ENCODE data around the gene NTM.

NTM gene

GRCh38 chr11:131913267-131913666, 542.9 kb downstream of the NTM start:
- Histone ChIP-seq H3K9me3 (ENCODE audit: control insufficient read depth in 2 of 2, low read length in 2 of 2) (no peaks in the 10 kb centered on the region), H3K36me3 (ENCODE audit: control insufficient read depth in 2 of 2, insufficient read depth in 2 of 2, low read length in 2 of 2) (no peaks in the 10 kb centered on the region), H3K27ac (ENCODE audit: low read depth in 2 of 2, low read length in 2 of 2) (no peak overlapping the region), H3K4me1 (ENCODE audit: control insufficient read depth in 2 of 2, insufficient read depth in 2 of 2, low read length in 2 of 2) (no peaks in the 10 kb centered on the region), H3K4me3 (ENCODE audit: low read length in 2 of 2) (no peak overlapping the region), H3K9ac (ENCODE audit: low read depth in 1 of 2, low read length in 2 of 2) (no peak overlapping the region), H3K27me3 (ENCODE audit: control insufficient read depth in 2 of 2, insufficient read depth in 2 of 2, low read length in 2 of 2) (peaks cover 0 to 3% of the 10 kb centered on the region in 2 donors)

- Histone ChIP-seq H3K4me3 (ENCODE audit: low read length in 2 of 2) (no peak overlapping the region), H3K27ac (ENCODE audit: low read depth in 2 of 2, low read length in 2 of 2) (no peak overlapping the region), H3K9ac (ENCODE audit: low read depth in 1 of 2, low read length in 2 of 2) (no peak overlapping the region), H3K27me3 (ENCODE audit: control insufficient read depth in 2 of 2, insufficient read depth in 2 of 2, low read length in 2 of 2) (peaks cover 0 to 3% of the 10 kb centered on the region in 2 donors), H3K4me1 (ENCODE audit: control insufficient read depth in 2 of 2, insufficient read depth in 2 of 2, low read length in 2 of 2) (no peaks in the 10 kb centered on the region), H3K36me3 (ENCODE audit: control insufficient read depth in 2 of 2, insufficient read depth in 2 of 2, low read length in 2 of 2) (no peaks in the 10 kb centered on the region), H3K9me3 (ENCODE audit: control insufficient read depth in 2 of 2, low read length in 2 of 2) (no peaks in the 10 kb centered on the region)
Measured at GRCh38 chr11:131914361-131914774, 544.0 kb downstream of the NTM start.

GRCh38 chr11:131916638-131917037, 546.2 kb downstream of the NTM start:
- Histone ChIP-seq H3K4me3 (ENCODE audit: low read length in 2 of 2) (no peak overlapping the region), H3K27ac (ENCODE audit: low read depth in 2 of 2, low read length in 2 of 2) (no peak overlapping the region), H3K9ac (ENCODE audit: low read depth in 1 of 2, low read length in 2 of 2) (no peak overlapping the region), H3K4me1 (ENCODE audit: control insufficient read depth in 2 of 2, insufficient read depth in 2 of 2, low read length in 2 of 2) (no peaks in the 10 kb centered on the region), H3K9me3 (ENCODE audit: control insufficient read depth in 2 of 2, low read length in 2 of 2) (no peaks in the 10 kb centered on the region), H3K36me3 (ENCODE audit: control insufficient read depth in 2 of 2, insufficient read depth in 2 of 2, low read length in 2 of 2) (no peaks in the 10 kb centered on the region), H3K27me3 (ENCODE audit: control insufficient read depth in 2 of 2, insufficient read depth in 2 of 2, low read length in 2 of 2) (peaks cover 0 to 2% of the 10 kb centered on the region in 2 donors)

- no peaks in the 10 kb centered on the region for H3K9me3 ChIP-seq (ENCODE audit: control insufficient read depth in 2 of 2, low read length in 2 of 2)
- H3K27ac ChIP-seq (ENCODE audit: low read depth in 2 of 2, low read length in 2 of 2), result no peak overlapping the region
- no peaks in the 10 kb centered on the region for H3K36me3 ChIP-seq (ENCODE audit: control insufficient read depth in 2 of 2, insufficient read depth in 2 of 2, low read length in 2 of 2)
Measured at GRCh38 chr11:131917634-131918384, 547.4 kb downstream of the NTM start.

GRCh38 chr11:131918663-131919062, 548.2 kb downstream of the NTM start:
- no peaks in the 10 kb centered on the region for H3K4me1 ChIP-seq (ENCODE audit: control insufficient read depth in 2 of 2, insufficient read depth in 2 of 2, low read length in 2 of 2)
- no peak overlapping the region for H3K4me3 ChIP-seq (ENCODE audit: low read length in 2 of 2)
- no peaks in the 10 kb centered on the region for H3K36me3 ChIP-seq (ENCODE audit: control insufficient read depth in 2 of 2, insufficient read depth in 2 of 2, low read length in 2 of 2)
- no peaks in the 10 kb centered on the region for H3K9me3 ChIP-seq (ENCODE audit: control insufficient read depth in 2 of 2, low read length in 2 of 2)
- H3K27ac ChIP-seq (ENCODE audit: low read depth in 2 of 2, low read length in 2 of 2), result no peak overlapping the region
- H3K9ac ChIP-seq (ENCODE audit: low read depth in 1 of 2, low read length in 2 of 2), result no peak overlapping the region
- H3K27me3 ChIP-seq (ENCODE audit: control insufficient read depth in 2 of 2, insufficient read depth in 2 of 2, low read length in 2 of 2), result no peaks in the 10 kb centered on the region

More at GRCh38 chr11:131917634-131918384, 547.4 kb downstream of the NTM start:
- H3K4me3 ChIP-seq (ENCODE audit: low read length in 2 of 2), result no peak overlapping the region
- no peaks in the 10 kb centered on the region for H3K27me3 ChIP-seq (ENCODE audit: control insufficient read depth in 2 of 2, insufficient read depth in 2 of 2, low read length in 2 of 2)
- H3K4me1 ChIP-seq (ENCODE audit: control insufficient read depth in 2 of 2, insufficient read depth in 2 of 2, low read length in 2 of 2), result no peaks in the 10 kb centered on the region
- H3K9ac ChIP-seq (ENCODE audit: low read depth in 1 of 2, low read length in 2 of 2), result no peak overlapping the region

- no peaks in the 10 kb centered on the region for H3K27me3 ChIP-seq (ENCODE audit: control insufficient read depth in 2 of 2, insufficient read depth in 2 of 2, low read length in 2 of 2)
- H3K36me3 ChIP-seq (ENCODE audit: control insufficient read depth in 2 of 2, insufficient read depth in 2 of 2, low read length in 2 of 2), result no peaks in the 10 kb centered on the region
- no peak overlapping the region for H3K9ac ChIP-seq (ENCODE audit: low read depth in 1 of 2, low read length in 2 of 2)
- H3K4me1 ChIP-seq (ENCODE audit: control insufficient read depth in 2 of 2, insufficient read depth in 2 of 2, low read length in 2 of 2), result no peaks in the 10 kb centered on the region
- no peaks in the 10 kb centered on the region for H3K9me3 ChIP-seq (ENCODE audit: control insufficient read depth in 2 of 2, low read length in 2 of 2)
- H3K27ac ChIP-seq (ENCODE audit: low read depth in 2 of 2, low read length in 2 of 2), result no peak overlapping the region
- no peak overlapping the region for H3K4me3 ChIP-seq (ENCODE audit: low read length in 2 of 2)
Measured at GRCh38 chr11:131922220-131922619, 551.8 kb downstream of the NTM start.

- no peaks in the 10 kb centered on the region for H3K4me1 ChIP-seq (ENCODE audit: control insufficient read depth in 2 of 2, insufficient read depth in 2 of 2, low read length in 2 of 2)
- no peaks in the 10 kb centered on the region for H3K9me3 ChIP-seq (ENCODE audit: control insufficient read depth in 2 of 2, low read length in 2 of 2)
- H3K27ac ChIP-seq (ENCODE audit: low read depth in 2 of 2, low read length in 2 of 2), result no peak overlapping the region
- no peaks in the 10 kb centered on the region for H3K36me3 ChIP-seq (ENCODE audit: control insufficient read depth in 2 of 2, insufficient read depth in 2 of 2, low read length in 2 of 2)
- H3K9ac ChIP-seq (ENCODE audit: low read depth in 1 of 2, low read length in 2 of 2), result no peak overlapping the region
- H3K4me3 ChIP-seq (ENCODE audit: low read length in 2 of 2), result no peak overlapping the region
- H3K27me3 ChIP-seq (ENCODE audit: control insufficient read depth in 2 of 2, insufficient read depth in 2 of 2, low read length in 2 of 2), result no peaks in the 10 kb centered on the region
Measured at GRCh38 chr11:131923309-131923708, 552.9 kb downstream of the NTM start.

- Histone ChIP-seq H3K27ac (ENCODE audit: low read depth in 2 of 2, low read length in 2 of 2) (no peak overlapping the region), H3K36me3 (ENCODE audit: control insufficient read depth in 2 of 2, insufficient read depth in 2 of 2, low read length in 2 of 2) (no peaks in the 10 kb centered on the region), H3K4me1 (ENCODE audit: control insufficient read depth in 2 of 2, insufficient read depth in 2 of 2, low read length in 2 of 2) (no peaks in the 10 kb centered on the region), H3K27me3 (ENCODE audit: control insufficient read depth in 2 of 2, insufficient read depth in 2 of 2, low read length in 2 of 2) (no peaks in the 10 kb centered on the region), H3K9me3 (ENCODE audit: control insufficient read depth in 2 of 2, low read length in 2 of 2) (no peaks in the 10 kb centered on the region), H3K4me3 (ENCODE audit: low read length in 2 of 2) (no peak overlapping the region), H3K9ac (ENCODE audit: low read depth in 1 of 2, low read length in 2 of 2) (no peak overlapping the region)
Measured at GRCh38 chr11:131924001-131924400, 553.6 kb downstream of the NTM start.

- no peaks in the 10 kb centered on the region for H3K27me3 ChIP-seq (ENCODE audit: control insufficient read depth in 2 of 2, insufficient read depth in 2 of 2, low read length in 2 of 2)
- H3K9me3 ChIP-seq (ENCODE audit: control insufficient read depth in 2 of 2, low read length in 2 of 2), result no peaks in the 10 kb centered on the region
- H3K36me3 ChIP-seq (ENCODE audit: control insufficient read depth in 2 of 2, insufficient read depth in 2 of 2, low read length in 2 of 2), result no peaks in the 10 kb centered on the region
- H3K27ac ChIP-seq (ENCODE audit: low read depth in 2 of 2, low read length in 2 of 2), result no peak overlapping the region
- no peaks in the 10 kb centered on the region for H3K4me1 ChIP-seq (ENCODE audit: control insufficient read depth in 2 of 2, insufficient read depth in 2 of 2, low read length in 2 of 2)
- no peak overlapping the region for H3K9ac ChIP-seq (ENCODE audit: low read depth in 1 of 2, low read length in 2 of 2)
- H3K4me3 ChIP-seq (ENCODE audit: low read length in 2 of 2), result no peak overlapping the region
Measured at GRCh38 chr11:131924457-131925201, 554.2 kb downstream of the NTM start.

- Histone ChIP-seq H3K27ac (ENCODE audit: low read depth in 2 of 2, low read length in 2 of 2) (no peak overlapping the region), H3K36me3 (ENCODE audit: control insufficient read depth in 2 of 2, insufficient read depth in 2 of 2, low read length in 2 of 2) (no peaks in the 10 kb centered on the region), H3K27me3 (ENCODE audit: control insufficient read depth in 2 of 2, insufficient read depth in 2 of 2, low read length in 2 of 2) (no peaks in the 10 kb centered on the region), H3K9ac (ENCODE audit: low read depth in 1 of 2, low read length in 2 of 2) (no peak overlapping the region), H3K4me3 (ENCODE audit: low read length in 2 of 2) (no peak overlapping the region), H3K9me3 (ENCODE audit: control insufficient read depth in 2 of 2, low read length in 2 of 2) (no peaks in the 10 kb centered on the region), H3K4me1 (ENCODE audit: control insufficient read depth in 2 of 2, insufficient read depth in 2 of 2, low read length in 2 of 2) (no peaks in the 10 kb centered on the region)
Measured at GRCh38 chr11:131925829-131926228, 555.4 kb downstream of the NTM start.

Measured in mucosa of rectum (tissue), 2 donors.